OCI-LY1 (cell line): ENCODE results near the gene RASL10B.
A peak's percentile ranks its signal among the peaks of the same experiment; 100 is the strongest.

Source experiments
- H2AFZ ChIP-seq: fragments of 200-600 bp; sonication (generic), shearing (Covaris generic); 2 replicates; pipeline ENCODE4 v1.6.0; 2014; ENCODE audit warnings: antibody characterized with exemption, mild to moderate bottlenecking, low read length
- H3F3A ChIP-seq: fragments of 200-600 bp; sonication (generic), shearing (Covaris generic); 2 replicates; pipeline ENCODE4 v1.6.0; 2014; ENCODE audit warnings: mild to moderate bottlenecking, antibody characterized with exemption, low read length, moderate library complexity; ENCODE audit not compliant: insufficient read depth
- H3K27ac ChIP-seq: fragments of 200-600 bp; sonication (generic); 2 replicates; pipeline ENCODE4 v1.5.1; 2014; ENCODE audit warnings: low read length, mixed run types, mild to moderate bottlenecking, low read depth; ENCODE audit not compliant: poor library complexity, severe bottlenecking
- H3K27me3 ChIP-seq: fragments of 200-600 bp; sonication (generic); 2 replicates; pipeline ENCODE4 v1.6.0; 2014; ENCODE audit warnings: antibody characterized with exemption, mild to moderate bottlenecking, low read length, moderate library complexity; ENCODE audit not compliant: insufficient read depth
- H3K36me3 ChIP-seq: fragments of 200-600 bp; sonication (generic); 2 replicates; pipeline ENCODE4 v1.6.1; 2014; ENCODE audit warnings: mild to moderate bottlenecking, antibody characterized with exemption, low read length, moderate library complexity, mixed read lengths; ENCODE audit not compliant: insufficient read depth
- H3K4me1 ChIP-seq: fragments of 200-600 bp; sonication (generic); 2 replicates; pipeline ENCODE4 v1.5.1; 2014; ENCODE audit warnings: mild to moderate bottlenecking, low read length, moderate library complexity; ENCODE audit not compliant: insufficient read depth, severe bottlenecking
- H3K4me2 ChIP-seq: fragments of 200-600 bp; sonication (generic), shearing (Covaris generic); 2 replicates; pipeline ENCODE4 v1.6.1; 2014; ENCODE audit warnings: low read length
- H3K4me3 ChIP-seq: fragments of 200-600 bp; sonication (generic); 2 replicates; pipeline ENCODE4 v1.5.1; 2014; ENCODE audit warnings: low read length, low read depth, mild to moderate bottlenecking, mixed read lengths; ENCODE audit not compliant: poor library complexity, severe bottlenecking
- H3K79me2 ChIP-seq: fragments of 200-600 bp; shearing (Covaris generic); 2 replicates; pipeline ENCODE4 v1.6.1; 2016; ENCODE audit warnings: mixed run types, low read length, mixed read lengths; ENCODE audit not compliant: insufficient read depth
- H3K9ac ChIP-seq: fragments of 200-600 bp; sonication (generic), shearing (Covaris generic); 2 replicates; pipeline ENCODE4 v1.6.1; 2014; ENCODE audit warnings: mild to moderate bottlenecking, low read length, mixed read lengths
- H3K9me2 ChIP-seq: fragments of 200-600 bp; sonication (generic), shearing (Covaris generic); 2 replicates; pipeline ENCODE4 v1.6.1; 2014; ENCODE audit warnings: low read depth, mild to moderate bottlenecking, low read length, mixed read lengths
- H3K9me3 ChIP-seq: fragments of 200-600 bp; shearing (Covaris generic); 2 replicates; pipeline ENCODE4 v1.6.1; 2014; ENCODE audit warnings: low read length, mixed read lengths
- H4K20me1 ChIP-seq: fragments of 200-600 bp; sonication (generic), shearing (Covaris generic); 2 replicates; pipeline ENCODE4 v1.6.0; 2016; ENCODE audit warnings: mild to moderate bottlenecking, low read length; ENCODE audit not compliant: insufficient read depth
- CTCF ChIP-seq: fragments of 200-600 bp; sonication (generic), shearing (Covaris generic); IDR thresholded peaks from 2 replicates; pipeline ENCODE4 v1.5.1; 2017; ENCODE audit warnings: mild to moderate bottlenecking, antibody characterized with exemption, low read length, moderate library complexity, mixed read lengths
- EZH2 ChIP-seq: fragments of 200-600 bp; sonication (generic), shearing (Covaris generic); IDR thresholded peaks from 2 replicates; pipeline ENCODE4 v1.8.0; 2017; ENCODE audit warnings: borderline replicate concordance, mixed run types, mild to moderate bottlenecking, antibody characterized with exemption, low read length, moderate library complexity, mixed read lengths

RASL10B gene

GRCh38 chr17:35708149-35708548 lies 23.3 kb upstream of the RASL10B start:
- no peak overlapping the region; the same call in 1 of the 2 replicates for H3K4me2 ChIP-seq
- no peaks in the 10 kb centered on the region for H3K27me3 ChIP-seq
- no peaks in the 10 kb centered on the region for H3K9me2 ChIP-seq
- no peaks in the 10 kb centered on the region for H3K9me3 ChIP-seq
- H3K36me3 ChIP-seq: peaks cover 11% of the 10 kb centered on the region; the same call in 1 of the 2 replicates
- H3K27ac ChIP-seq: no peak overlapping the region
- TF ChIP-seq CTCF: no peak
- TF ChIP-seq EZH2: no peak
- H3K4me1 ChIP-seq: peaks cover 23% of the 10 kb centered on the region
- H3K9ac ChIP-seq: no peak overlapping the region
- H3K4me3 ChIP-seq: no peak overlapping the region
- H3F3A ChIP-seq: no peaks in the 10 kb centered on the region
- no peak overlapping the region for H2AFZ ChIP-seq
- no peaks in the 10 kb centered on the region for H4K20me1 ChIP-seq
- H3K79me2 ChIP-seq: no peaks in the 10 kb centered on the region

- H4K20me1 ChIP-seq: no peaks in the 10 kb centered on the region
- no peaks in the 10 kb centered on the region for H3K79me2 ChIP-seq
- H3K27me3 ChIP-seq: no peaks in the 10 kb centered on the region
- TF ChIP-seq CTCF: no peak
- TF ChIP-seq EZH2: no peak
- H2AFZ ChIP-seq: no peak overlapping the region
- H3K4me3 ChIP-seq: no peak overlapping the region
- no peaks in the 10 kb centered on the region for H3K9me3 ChIP-seq
- H3K9ac ChIP-seq: no peak overlapping the region
- peak overlapping the region; percentile 23; the same call in 1 of the 2 replicates for H3K4me2 ChIP-seq
- peaks cover 25% of the 10 kb centered on the region for H3K4me1 ChIP-seq
- no peaks in the 10 kb centered on the region for H3F3A ChIP-seq
- H3K27ac ChIP-seq: peak overlapping the region; percentile 53
- H3K9me2 ChIP-seq: no peaks in the 10 kb centered on the region
- peaks cover 12% of the 10 kb centered on the region; the same call in 1 of the 2 replicates for H3K36me3 ChIP-seq
Measured at GRCh38 chr17:35708951-35709350, 22.5 kb upstream of the RASL10B start.

GRCh38 chr17:35709874-35710273 lies 21.6 kb upstream of the RASL10B start:
- Histone ChIP-seq H3K36me3 (peaks cover 12% of the 10 kb centered on the region; the same call in 1 of the 2 replicates), H4K20me1 (no peaks in the 10 kb centered on the region), H3K9me2 (no peaks in the 10 kb centered on the region), H3K4me3 (no peak overlapping the region), H3K9me3 (no peaks in the 10 kb centered on the region), H3K79me2 (no peaks in the 10 kb centered on the region), H3F3A (no peaks in the 10 kb centered on the region), H3K9ac (no peak overlapping the region), H2AFZ (no peak overlapping the region), H3K27me3 (no peaks in the 10 kb centered on the region), H3K4me1 (peaks cover 25% of the 10 kb centered on the region), H3K4me2 (no peak overlapping the region), H3K27ac (no peak overlapping the region)
- TF ChIP-seq EZH2: no peak
- TF ChIP-seq CTCF: no peak
